ENCODE data around the gene LTBP1. TPM values are rescaled to one million over a fixed set of nuclear protein-coding genes. Genes with fewer than 3 reads are reported as not detected.

LTBP1 gene
- total and polyA plus RNA-seq, 2 of the 13 experiments (the other 11 are each of a cell fraction or from before 2014, with no cell fraction given): 0.12 to 0.22 TPM

DNA sequence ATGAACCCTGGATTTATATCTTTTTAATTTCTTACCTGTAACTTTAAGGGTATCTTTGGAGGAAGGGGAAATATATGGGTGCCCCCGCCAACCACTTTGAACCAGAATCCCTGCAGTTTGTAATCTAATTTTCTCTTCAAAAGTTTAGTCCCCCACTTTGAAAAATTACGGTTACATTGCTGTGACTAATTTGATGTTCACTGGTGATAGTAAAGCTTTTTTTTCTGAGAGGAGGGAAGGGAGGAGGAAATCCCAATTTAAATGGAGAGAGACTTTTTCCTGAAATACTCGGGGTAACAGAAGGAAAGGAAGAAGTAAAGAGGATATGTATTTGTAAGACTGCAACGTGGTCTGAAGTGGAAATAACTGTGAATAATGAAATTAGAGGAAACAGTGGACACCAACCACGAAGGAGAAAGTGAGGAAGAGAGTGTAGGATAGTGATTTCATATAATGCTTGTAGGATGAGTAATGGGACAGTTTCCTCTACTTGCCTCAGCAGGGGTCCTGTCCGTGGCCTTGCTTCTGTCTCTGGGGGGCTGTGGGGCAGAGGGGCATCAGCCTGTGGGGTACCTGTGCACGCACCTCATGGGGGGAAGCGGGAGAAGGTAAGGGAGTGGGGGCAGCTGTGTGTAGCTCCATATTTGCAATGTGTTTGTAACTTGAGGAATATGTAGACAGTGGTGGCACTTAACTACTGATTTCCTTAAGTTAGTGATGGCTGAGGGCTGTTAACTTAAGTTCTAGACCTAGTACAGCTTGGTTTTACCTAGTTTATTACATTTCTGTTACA is 161.1 kb downstream of the LTBP1 start (continued):
- TF ChIP-seq, protein P1, sequence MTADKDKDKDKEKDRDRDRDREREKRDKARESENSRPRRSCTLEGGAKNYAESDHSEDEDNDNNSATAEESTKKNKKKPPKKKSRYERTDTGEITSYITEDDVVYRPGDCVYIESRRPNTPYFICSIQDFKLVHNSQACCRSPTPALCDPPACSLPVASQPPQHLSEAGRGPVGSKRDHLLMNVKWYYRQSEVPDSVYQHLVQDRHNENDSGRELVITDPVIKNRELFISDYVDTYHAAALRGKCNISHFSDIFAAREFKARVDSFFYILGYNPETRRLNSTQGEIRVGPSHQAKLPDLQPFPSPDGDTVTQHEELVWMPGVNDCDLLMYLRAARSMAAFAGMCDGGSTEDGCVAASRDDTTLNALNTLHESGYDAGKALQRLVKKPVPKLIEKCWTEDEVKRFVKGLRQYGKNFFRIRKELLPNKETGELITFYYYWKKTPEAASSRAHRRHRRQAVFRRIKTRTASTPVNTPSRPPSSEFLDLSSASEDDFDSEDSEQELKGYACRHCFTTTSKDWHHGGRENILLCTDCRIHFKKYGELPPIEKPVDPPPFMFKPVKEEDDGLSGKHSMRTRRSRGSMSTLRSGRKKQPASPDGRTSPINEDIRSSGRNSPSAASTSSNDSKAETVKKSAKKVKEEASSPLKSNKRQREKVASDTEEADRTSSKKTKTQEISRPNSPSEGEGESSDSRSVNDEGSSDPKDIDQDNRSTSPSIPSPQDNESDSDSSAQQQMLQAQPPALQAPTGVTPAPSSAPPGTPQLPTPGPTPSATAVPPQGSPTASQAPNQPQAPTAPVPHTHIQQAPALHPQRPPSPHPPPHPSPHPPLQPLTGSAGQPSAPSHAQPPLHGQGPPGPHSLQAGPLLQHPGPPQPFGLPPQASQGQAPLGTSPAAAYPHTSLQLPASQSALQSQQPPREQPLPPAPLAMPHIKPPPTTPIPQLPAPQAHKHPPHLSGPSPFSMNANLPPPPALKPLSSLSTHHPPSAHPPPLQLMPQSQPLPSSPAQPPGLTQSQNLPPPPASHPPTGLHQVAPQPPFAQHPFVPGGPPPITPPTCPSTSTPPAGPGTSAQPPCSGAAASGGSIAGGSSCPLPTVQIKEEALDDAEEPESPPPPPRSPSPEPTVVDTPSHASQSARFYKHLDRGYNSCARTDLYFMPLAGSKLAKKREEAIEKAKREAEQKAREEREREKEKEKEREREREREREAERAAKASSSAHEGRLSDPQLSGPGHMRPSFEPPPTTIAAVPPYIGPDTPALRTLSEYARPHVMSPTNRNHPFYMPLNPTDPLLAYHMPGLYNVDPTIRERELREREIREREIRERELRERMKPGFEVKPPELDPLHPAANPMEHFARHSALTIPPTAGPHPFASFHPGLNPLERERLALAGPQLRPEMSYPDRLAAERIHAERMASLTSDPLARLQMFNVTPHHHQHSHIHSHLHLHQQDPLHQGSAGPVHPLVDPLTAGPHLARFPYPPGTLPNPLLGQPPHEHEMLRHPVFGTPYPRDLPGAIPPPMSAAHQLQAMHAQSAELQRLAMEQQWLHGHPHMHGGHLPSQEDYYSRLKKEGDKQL (CRISPR knock-in tag; IDR thresholded peaks at IDR 0.05; ENCODE audit: low read depth): no peak

DNA sequence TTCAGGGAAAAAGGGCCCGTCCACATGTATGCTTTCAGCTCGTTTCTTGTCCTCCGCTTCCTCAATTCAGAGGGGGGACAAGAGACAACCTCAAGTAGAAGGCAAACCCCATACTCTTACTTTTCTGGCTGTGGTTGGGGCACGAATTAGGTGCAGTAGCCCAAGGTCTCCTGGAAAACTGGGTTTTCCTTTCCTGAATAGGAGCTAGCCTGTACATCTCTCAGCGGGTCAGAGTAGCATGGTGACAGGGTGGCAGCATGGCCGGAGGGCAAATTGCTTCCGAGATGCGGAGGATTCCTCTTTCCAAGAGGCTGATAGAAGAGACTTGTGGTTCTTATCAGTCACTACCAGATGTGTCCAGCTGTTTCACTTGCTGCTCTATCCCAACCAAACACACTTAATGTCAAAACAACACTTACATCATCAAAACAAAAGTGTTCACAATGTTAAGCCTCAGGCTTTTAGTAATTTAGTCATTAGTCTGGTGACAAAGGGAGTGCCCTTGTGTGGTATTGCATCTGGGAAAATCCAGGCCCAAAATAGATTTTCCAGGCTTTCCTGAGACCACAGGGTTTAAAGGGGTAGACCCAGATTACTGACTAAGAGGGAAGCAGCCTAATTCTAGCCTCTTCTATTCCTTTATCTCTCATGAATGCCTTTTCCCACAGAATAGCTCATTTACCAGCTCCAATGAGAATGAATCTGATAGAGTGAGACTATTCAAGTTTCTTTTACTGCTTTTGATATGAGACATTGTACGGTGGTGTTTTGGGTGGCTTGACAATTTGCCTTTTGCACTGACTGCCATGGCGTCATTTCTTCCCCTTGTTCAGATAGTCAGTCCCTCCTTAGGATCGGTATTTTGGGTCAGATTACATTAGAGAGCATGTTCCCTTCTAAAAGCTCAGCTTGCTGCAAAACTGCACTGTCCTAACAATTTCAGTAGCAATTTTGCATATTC is 162.0 kb downstream of the LTBP1 start:
- no peaks in the 10 kb centered on the region for H3K79me2 ChIP-seq (ENCODE audit: insufficient read depth, low read length)
- DNase-seq (ENCODE audit: low spot score) (no peak), ATAC-seq (no peak), FAIRE-seq (no peak)
- H3K27me3 ChIP-seq (ENCODE audit: control insufficient read depth in 1 of 2, insufficient read depth in 2 of 2, low read length in 2 of 2): peaks cover 0 to 2% of the 10 kb centered on the region in 2 experiments; a peak in 1 of 5 replicates
- POLR2A ChIA-PET: no interaction called here
- H4K20me1 ChIP-seq (ENCODE audit: insufficient read depth, low read length): no peaks in the 10 kb centered on the region
- no peak overlapping the region for H3K4me3 ChIP-seq (replicated peaks in 1 of 3; ENCODE audit: insufficient read depth in 1 of 3, low read depth in 2 of 3, low read length in 3 of 3)
- in situ Hi-C loops (cut with HindIII; ENCODE audit: extremely low pct_ligation_motif_present, low pct_unique_long_range_greater_than_20kb): no loop called here
- no peak overlapping the region for H3K4me2 ChIP-seq (ENCODE audit: low read depth, low read length)
- no TSS peak for BruUV-seq (replicated peaks)
- intact Hi-C loops (cut with micrococcal nuclease; ENCODE audit: unreplicated experiment): no loop called here
- no peak overlapping the region for H3K27ac ChIP-seq (ENCODE audit: extremely low read length, insufficient read depth, low read length)
- no peaks in the 10 kb centered on the region for H3K9me3 ChIP-seq (ENCODE audit: low read length)
- H2AFZ ChIP-seq (ENCODE audit: low read length): no peak overlapping the region
- no peaks in the 10 kb centered on the region for H3K36me3 ChIP-seq (replicated peaks in 1 of 2; ENCODE audit: control insufficient read depth in 1 of 2, insufficient read depth in 2 of 2, low read length in 2 of 2)
- no peak overlapping the region for H3K9ac ChIP-seq (ENCODE audit: insufficient read depth, low read depth, low read length)
- 39% methylated on average over 11 of the region's 11 CpGs for WGBS (ENCODE audit: low lambda C conversion rate)
- CTCF ChIA-PET (ENCODE audit: low intra/inter-chr PET ratio, low total read pairs): no interaction called here
- H3K4me1 ChIP-seq (ENCODE audit: insufficient read depth, low read length): no peaks in the 10 kb centered on the region
- TF ChIP-seq AHR (CRISPR knock-in tag; IDR thresholded peaks at IDR 0.05) (no peak), ARID2 (CRISPR knock-in tag; IDR thresholded peaks at IDR 0.05; ENCODE audit: borderline replicate concordance) (no peak), ZNF232 (CRISPR knock-in tag; IDR thresholded peaks at IDR 0.05; ENCODE audit: borderline replicate concordance) (no peak), GABPB1 (CRISPR knock-in tag; IDR thresholded peaks at IDR 0.05) (no peak), WIZ (CRISPR knock-in tag; IDR thresholded peaks at IDR 0.05) (no peak), ZNF790 (CRISPR knock-in tag; IDR thresholded peaks at IDR 0.05; ENCODE audit: borderline replicate concordance) (no peak), RXRA (CRISPR knock-in tag; IDR thresholded peaks at IDR 0.05) (no peak), POLR2G (IDR thresholded peaks at IDR 0.05; ENCODE audit: low read depth, low read length) (no peak), ZNF224 (CRISPR knock-in tag; IDR thresholded peaks at IDR 0.05) (no peak), SMARCC2 (IDR thresholded peaks at IDR 0.05) (no peak), NCOA1 (CRISPR knock-in tag; IDR thresholded peaks at IDR 0.05) (no peak)
- TF ChIP-seq, protein P2, sequence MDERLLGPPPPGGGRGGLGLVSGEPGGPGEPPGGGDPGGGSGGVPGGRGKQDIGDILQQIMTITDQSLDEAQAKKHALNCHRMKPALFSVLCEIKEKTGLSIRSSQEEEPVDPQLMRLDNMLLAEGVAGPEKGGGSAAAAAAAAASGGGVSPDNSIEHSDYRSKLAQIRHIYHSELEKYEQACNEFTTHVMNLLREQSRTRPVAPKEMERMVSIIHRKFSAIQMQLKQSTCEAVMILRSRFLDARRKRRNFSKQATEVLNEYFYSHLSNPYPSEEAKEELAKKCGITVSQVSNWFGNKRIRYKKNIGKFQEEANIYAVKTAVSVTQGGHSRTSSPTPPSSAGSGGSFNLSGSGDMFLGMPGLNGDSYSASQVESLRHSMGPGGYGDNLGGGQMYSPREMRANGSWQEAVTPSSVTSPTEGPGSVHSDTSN (CRISPR knock-in tag; IDR thresholded peaks at IDR 0.05): no peak

Measured in HepG2 (cell line).